HG02938 (cell line): ENCODE data around the gene NMT1.

Experiments
- ATAC-seq: cut with Tn5 transposase; IDR thresholded peaks from one replicate; pipeline ENCODE4 v1.9.1; 2021; ENCODE audit warnings: mild to moderate bottlenecking, moderate library complexity; ENCODE audit not compliant: unreplicated experiment

NMT1 gene

GRCh38 chr17:45060797-45061605, at the start of gene NMT1:
TSS of gene NMT1 (plus strand) at chr17:45061317. CDS start at chr17:45061330, 13 bp downstream.
- peak; percentile 89 for ATAC-seq

- ATAC-seq = no peak
Observed at GRCh38 chr17:45011767-45012166, 49.4 kb upstream of the NMT1 start.

GRCh38 chr17:45013021-45013997, 47.8 kb upstream of the NMT1 start:
- no peak for ATAC-seq

GRCh38 chr17:45016237-45016636, 44.9 kb upstream of the NMT1 start:
- ATAC-seq = no peak

- no peak for ATAC-seq
Observed at GRCh38 chr17:45016823-45017222, 44.3 kb upstream of the NMT1 start.

- no peak for ATAC-seq
Observed at GRCh38 chr17:45018514-45018847, 42.6 kb upstream of the NMT1 start.

- no peak for ATAC-seq
Observed at GRCh38 chr17:45018848-45019711, 42.0 kb upstream of the NMT1 start.

- ATAC-seq = no peak
Observed at GRCh38 chr17:45020354-45021138, 40.6 kb upstream of the NMT1 start.

- no peak for ATAC-seq
Observed at GRCh38 chr17:45021607-45022287, 39.4 kb upstream of the NMT1 start.

GRCh38 chr17:45022288-45022648, 38.8 kb upstream of the NMT1 start:
- ATAC-seq = no peak

GRCh38 chr17:45022655-45023339, 38.3 kb upstream of the NMT1 start:
- no peak for ATAC-seq

GRCh38 chr17:45029096-45029495, 32.0 kb upstream of the NMT1 start:
- ATAC-seq = no peak

GRCh38 chr17:45029758-45030423, 31.2 kb upstream of the NMT1 start:
- ATAC-seq = no peak

- ATAC-seq = no peak
Observed at GRCh38 chr17:45030733-45031132, 30.4 kb upstream of the NMT1 start.

- no peak for ATAC-seq
Observed at GRCh38 chr17:45031231-45032173, 29.6 kb upstream of the NMT1 start.

- ATAC-seq = no peak
Observed at GRCh38 chr17:45032174-45032541, 29.0 kb upstream of the NMT1 start.

GRCh38 chr17:45034599-45034998, 26.5 kb upstream of the NMT1 start:
- ATAC-seq = no peak
